OCI-LY7 (cell line): Measurements from ENCODE around the gene CYB5RL. TPM values are rescaled to one million over a fixed set of nuclear protein-coding genes. Genes with fewer than 3 reads are reported as not detected.

Experiments used
- BruUV-seq: library from RNA; stranded (reverse); fragments of 400-500 nt; replicated peaks from 2 replicates; lab custom pipeline; 2021; lab: Mats Ljungman, UMichigan
- CTCF ChIA-PET: fragments of 300-600 bp; sonication (Branson Sonifier 250); formaldehyde crosslinking; loops from one replicate; lab custom pipeline; 2022; ENCODE audit warnings: antibody characterized with exemption; ENCODE audit not compliant: unreplicated experiment; lab: Charles Lee
- POLR2A ChIA-PET: fragments of 300-600 bp; sonication (Branson Sonifier 250); formaldehyde crosslinking; loops from one replicate; lab custom pipeline; 2022; ENCODE audit warnings: antibody characterized with exemption; lab: Charles Lee
- DNase-seq: peaks from one replicate; pipeline ENCODE4 v3.0.0-alpha.2; 2015; ENCODE audit warnings: low spot score
- H2AFZ ChIP-seq: fragments of 200-600 bp; sonication (generic), shearing (Covaris generic); 2 replicates; pipeline ENCODE4 v1.6.1; 2014; ENCODE audit warnings: mild to moderate bottlenecking, antibody characterized with exemption, low read length, moderate library complexity
- H3K27ac ChIP-seq: fragments of 200-600 bp; sonication (generic); 2 replicates; pipeline ENCODE4 v1.5.1; 2014; ENCODE audit warnings: mixed run types, low read depth, mild to moderate bottlenecking, moderate library complexity, low read length, inconsistent platforms; ENCODE audit not compliant: poor library complexity, severe bottlenecking
- H3K36me3 ChIP-seq: fragments of 200-600 bp; sonication (generic); 2 replicates; pipeline ENCODE4 v1.6.1; 2014; ENCODE audit warnings: mild to moderate bottlenecking, antibody characterized with exemption, low read length, moderate library complexity, mixed read lengths; ENCODE audit not compliant: insufficient read depth
- H3K4me1 ChIP-seq: fragments of 200-600 bp; sonication (generic); 2 replicates; pipeline ENCODE4 v1.5.1; 2014; ENCODE audit warnings: mild to moderate bottlenecking, low read length; ENCODE audit not compliant: insufficient read depth, poor library complexity, severe bottlenecking
- H3K4me2 ChIP-seq: fragments of 200-600 bp; sonication (generic); 2 replicates; pipeline ENCODE4 v1.6.1; 2014; ENCODE audit warnings: mild to moderate bottlenecking, low read length
- H3K4me3 ChIP-seq: fragments of 200-600 bp; sonication (generic); 2 replicates; pipeline ENCODE4 v1.5.1; 2014; ENCODE audit warnings: mild to moderate bottlenecking, low read depth, low read length; ENCODE audit not compliant: poor library complexity, severe bottlenecking
- H3K79me2 ChIP-seq: fragments of 200-600 bp; sonication (generic); 2 replicates; pipeline ENCODE4 v1.6.1; 2016; ENCODE audit warnings: low read depth, mild to moderate bottlenecking, low read length, moderate library complexity, mixed read lengths; ENCODE audit not compliant: insufficient read depth
- H3K9me2 ChIP-seq: fragments of 200-600 bp; sonication (generic); 2 replicates; pipeline ENCODE4 v1.6.1; 2016; ENCODE audit warnings: mild to moderate bottlenecking, low read length, mixed read lengths; ENCODE audit not compliant: insufficient read depth
- H3K9me3 ChIP-seq: fragments of 200-600 bp; sonication (generic); 2 replicates; pipeline ENCODE4 v1.6.1; 2014; ENCODE audit warnings: mild to moderate bottlenecking, mixed run types, low read length, mixed read lengths
- H4K20me1 ChIP-seq: fragments of 200-600 bp; sonication (generic); 2 replicates; pipeline ENCODE4 v1.6.1; 2014; ENCODE audit warnings: mild to moderate bottlenecking, antibody characterized with exemption, low read length, moderate library complexity, mixed read lengths; ENCODE audit not compliant: insufficient read depth
- EZH2phosphoT487 ChIP-seq: fragments of 200-600 bp; sonication (generic); IDR thresholded peaks from 2 replicates; pipeline ENCODE4 v1.6.1; 2018; ENCODE audit warnings: low read depth, borderline replicate concordance, mild to moderate bottlenecking, mixed run types, antibody characterized with exemption, low read length, moderate library complexity, mixed read lengths
- intact Hi-C: fragments of 100-400 bp; cut with micrococcal nuclease; formaldehyde crosslinking; loops from one replicate; pipeline ENCODE4 v1.10.0; 2022; ENCODE audit not compliant: unreplicated experiment
- total RNA-seq, 2 experiments: library from RNA; depleted of rRNA in 1 of 2; stranded (reverse); fragments of >200 nt in 1 of 2; shearing (Covaris generic) in 1 of 2; gene quantifications; 2 replicates each; pipeline ENCODE4 v1.2.3, GENCODE V29; 2014 to 2022
- TF ChIP-seq, protein P1 (sequence below): fragments of 200-600 bp; sonication (generic); conservative IDR thresholded peaks from 2 replicates; pipeline ENCODE4 v1.5.1; 2014; ENCODE audit warnings: mild to moderate bottlenecking, antibody characterized with exemption, low read length, moderate library complexity, mixed read lengths

Gene CYB5RL
- total RNA-seq, 2 experiments from 2014 or later = 10.4 to 20.6 TPM

DNA sequence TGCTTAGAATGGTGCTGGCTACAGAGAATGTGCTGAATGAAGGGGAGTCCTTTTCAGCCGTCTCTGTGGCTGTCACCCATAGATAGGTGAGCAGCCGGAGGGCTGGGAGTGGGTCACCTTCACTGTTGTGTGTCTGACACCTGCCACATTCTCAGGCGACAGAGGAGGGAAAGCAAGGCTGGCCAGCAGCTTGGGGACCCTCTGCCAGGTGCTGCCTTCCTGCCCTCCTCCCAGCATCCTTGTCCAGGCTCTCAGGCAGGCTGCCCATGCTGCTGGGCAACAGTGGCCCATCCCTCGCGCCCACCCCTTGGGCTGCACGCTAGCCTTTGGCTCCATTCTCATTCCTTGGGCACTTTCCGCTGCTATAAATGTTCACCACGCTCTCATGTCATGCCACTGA, 22.1 kb downstream of the CYB5RL start:
- CTCF ChIA-PET = no interaction called here
- intact Hi-C loops = no loop called here
- H3K4me1 ChIP-seq = no peaks in the 10 kb centered on the region
- no TSS peak for BruUV-seq
- no peaks in the 10 kb centered on the region for H3K9me2 ChIP-seq
- no peaks in the 10 kb centered on the region for H4K20me1 ChIP-seq
- no peak overlapping the region for H3K27ac ChIP-seq
- no peak overlapping the region for H3K4me3 ChIP-seq
- no peaks in the 10 kb centered on the region for H3K79me2 ChIP-seq
- H3K36me3 ChIP-seq = peaks cover 18% of the 10 kb centered on the region
- H3K4me2 ChIP-seq = no peak overlapping the region
- TF ChIP-seq EZH2phosphoT487 = no peak
- TF ChIP-seq, protein P1, sequence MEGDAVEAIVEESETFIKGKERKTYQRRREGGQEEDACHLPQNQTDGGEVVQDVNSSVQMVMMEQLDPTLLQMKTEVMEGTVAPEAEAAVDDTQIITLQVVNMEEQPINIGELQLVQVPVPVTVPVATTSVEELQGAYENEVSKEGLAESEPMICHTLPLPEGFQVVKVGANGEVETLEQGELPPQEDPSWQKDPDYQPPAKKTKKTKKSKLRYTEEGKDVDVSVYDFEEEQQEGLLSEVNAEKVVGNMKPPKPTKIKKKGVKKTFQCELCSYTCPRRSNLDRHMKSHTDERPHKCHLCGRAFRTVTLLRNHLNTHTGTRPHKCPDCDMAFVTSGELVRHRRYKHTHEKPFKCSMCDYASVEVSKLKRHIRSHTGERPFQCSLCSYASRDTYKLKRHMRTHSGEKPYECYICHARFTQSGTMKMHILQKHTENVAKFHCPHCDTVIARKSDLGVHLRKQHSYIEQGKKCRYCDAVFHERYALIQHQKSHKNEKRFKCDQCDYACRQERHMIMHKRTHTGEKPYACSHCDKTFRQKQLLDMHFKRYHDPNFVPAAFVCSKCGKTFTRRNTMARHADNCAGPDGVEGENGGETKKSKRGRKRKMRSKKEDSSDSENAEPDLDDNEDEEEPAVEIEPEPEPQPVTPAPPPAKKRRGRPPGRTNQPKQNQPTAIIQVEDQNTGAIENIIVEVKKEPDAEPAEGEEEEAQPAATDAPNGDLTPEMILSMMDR = no peak
- POLR2A ChIA-PET = no interaction called here
- no peak overlapping the region for H2AFZ ChIP-seq
- no peak for DNase-seq
- H3K9me3 ChIP-seq = no peaks in the 10 kb centered on the region

DNA sequence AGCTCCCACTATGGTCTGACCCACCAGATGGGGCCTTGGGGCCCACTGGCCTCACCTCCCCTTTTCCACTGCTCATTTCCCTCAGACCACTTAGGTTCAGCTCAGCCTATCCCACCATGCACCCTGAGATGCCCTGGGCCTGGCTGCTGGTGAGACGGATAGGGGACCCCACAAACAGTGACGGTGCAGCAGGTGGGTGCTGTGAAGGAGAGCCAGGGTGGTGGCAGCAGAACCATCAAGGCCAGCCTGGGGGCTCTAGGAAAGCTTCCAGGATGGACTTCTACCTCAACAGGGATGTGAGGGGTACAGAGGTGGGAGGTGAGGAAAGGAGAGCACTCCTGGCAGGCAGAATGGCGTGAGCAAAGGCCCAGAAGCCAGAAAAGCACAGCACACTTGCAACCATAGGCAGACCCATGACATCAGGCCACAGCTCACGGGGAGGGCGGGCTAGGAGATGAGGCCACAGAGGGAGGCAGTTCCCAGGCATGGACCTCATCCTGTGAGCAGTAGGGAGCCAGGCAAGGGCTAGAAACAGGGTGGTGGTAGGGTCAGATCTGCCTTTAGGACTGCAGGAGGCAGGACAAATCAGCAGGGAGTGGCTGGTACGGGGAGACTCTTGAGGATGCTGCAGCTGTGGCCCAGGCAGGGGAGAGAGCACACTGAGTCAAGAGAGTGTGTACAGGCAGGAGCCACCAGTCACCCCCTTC, 23.1 kb downstream of the CYB5RL start:
- intact Hi-C loops = no loop called here
- no TSS peak for BruUV-seq
- Histone ChIP-seq H3K4me1 (no peaks in the 10 kb centered on the region), H4K20me1 (no peaks in the 10 kb centered on the region), H3K79me2 (no peaks in the 10 kb centered on the region), H3K4me3 (no peak overlapping the region), H3K27ac (no peak overlapping the region), H3K4me2 (no peak overlapping the region), H3K36me3 (peaks cover 13% of the 10 kb centered on the region), H2AFZ (no peak overlapping the region), H3K9me2 (no peaks in the 10 kb centered on the region), H3K9me3 (no peaks in the 10 kb centered on the region)
- no peak for TF ChIP-seq EZH2phosphoT487
- TF ChIP-seq, protein P1 = no peak
- ChIA-PET POLR2A (interaction anchor here (0.5 kb wide), 1 partner anchor 12 kb away, joined by 3 read pairs; no protein-coding TSS in a partner anchor), CTCF (interaction anchor here (0.6 kb wide), 1 partner anchor 9 kb away, joined by 3 read pairs; no protein-coding TSS in a partner anchor)
- no peak for DNase-seq

DNA sequence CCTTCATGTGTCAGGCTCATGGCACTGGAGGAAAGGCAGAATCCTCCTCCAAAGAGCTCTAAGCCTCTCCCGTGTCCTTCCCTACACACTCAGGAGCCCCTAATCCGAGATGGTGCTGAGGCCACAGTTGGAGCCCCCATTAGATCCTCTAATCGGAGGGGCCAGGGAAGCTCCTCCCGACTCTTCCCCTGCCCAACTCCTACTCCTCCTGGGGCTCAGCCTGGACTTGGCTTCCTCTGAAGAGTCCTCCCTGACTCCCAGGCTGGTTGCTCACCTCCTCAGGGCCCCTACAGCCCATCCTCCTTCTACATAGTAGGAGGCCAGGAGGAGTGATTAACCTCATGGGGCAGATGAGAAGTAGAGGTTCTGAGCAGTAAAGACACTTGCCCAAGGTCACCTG, 25.7 kb downstream of the CYB5RL start:
- Histone ChIP-seq H4K20me1 (no peaks in the 10 kb centered on the region), H3K79me2 (no peaks in the 10 kb centered on the region), H3K27ac (no peak overlapping the region), H3K36me3 (no peaks in the 10 kb centered on the region), H3K4me1 (no peaks in the 10 kb centered on the region), H3K9me3 (no peaks in the 10 kb centered on the region), H3K4me2 (no peak overlapping the region), H3K4me3 (no peak overlapping the region), H3K9me2 (no peaks in the 10 kb centered on the region), H2AFZ (no peak overlapping the region)
- CTCF ChIA-PET = no interaction called here
- DNase-seq = no peak
- no TSS peak for BruUV-seq
- TF ChIP-seq EZH2phosphoT487 = no peak
- TF ChIP-seq, protein P1 = no peak
- POLR2A ChIA-PET = interaction anchor here (0.6 kb wide), 1 partner anchor 1012 kb away, joined by 3 read pairs; no protein-coding TSS in a partner anchor
- intact Hi-C loops = no loop called here
